GM23338 (cell line): ENCODE results near the gene DOCK11. TPM values are rescaled to one million over a fixed set of nuclear protein-coding genes. Genes with fewer than 3 reads are reported as not detected.

ENCODE experiments used
- ATAC-seq: fragments of 200-7000 bp; cut with Tn5 transposase; 3 replicates; pipeline ENCODE4 v1.9.1; 2020
- DNase-seq: peaks from one replicate; pipeline ENCODE4 v3.0.0-alpha.2; 2015; ENCODE audit warnings: low spot score
- H2AFZ ChIP-seq: fragments of 200-600 bp; sonication (generic); 2 replicates; pipeline ENCODE4 v1.8.0; 2016; ENCODE audit warnings: antibody characterized with exemption, mild to moderate bottlenecking, moderate library complexity
- H3F3A ChIP-seq: fragments of 200-600 bp; sonication (generic); replicated peaks from 2 replicates; pipeline ENCODE4 v1.8.0; 2017; ENCODE audit warnings: antibody characterized with exemption, mixed run types, low read depth
- H3K27ac ChIP-seq: fragments of 200-600 bp; sonication (generic); 2 replicates; pipeline ENCODE4 v1.6.1; 2016; ENCODE audit warnings: low read depth
- H3K27me3 ChIP-seq: fragments of 200-600 bp; sonication (generic); 2 replicates; pipeline ENCODE4 v1.8.0; 2016; ENCODE audit warnings: mild to moderate bottlenecking, mixed run types, moderate library complexity; ENCODE audit not compliant: insufficient read depth
- H3K36me3 ChIP-seq: fragments of 200-600 bp; sonication (generic); 2 replicates; pipeline ENCODE4 v1.8.0; 2016; ENCODE audit warnings: mild to moderate bottlenecking; ENCODE audit not compliant: insufficient read depth
- H3K4me1 ChIP-seq: fragments of 200-600 bp; sonication (generic); 2 replicates; pipeline ENCODE4 v1.8.0; 2016; ENCODE audit warnings: mild to moderate bottlenecking, moderate library complexity; ENCODE audit not compliant: insufficient read depth
- H3K4me2 ChIP-seq: fragments of 200-600 bp; sonication (generic); 2 replicates; pipeline ENCODE4 v1.7.1; 2017; ENCODE audit warnings: mixed run types
- H3K4me3 ChIP-seq: fragments of 200-600 bp; sonication (generic); 2 replicates; pipeline ENCODE4 v1.6.1; 2016; ENCODE audit warnings: mixed run types
- H3K79me2 ChIP-seq: fragments of 200-600 bp; sonication (generic); replicated peaks from 2 replicates; pipeline ENCODE4 v1.8.0; 2017; ENCODE audit warnings: mild to moderate bottlenecking; ENCODE audit not compliant: insufficient read depth
- H3K9me2 ChIP-seq: fragments of 200-600 bp; sonication (generic); 2 replicates; pipeline ENCODE4 v1.8.0; 2017; ENCODE audit not compliant: insufficient read depth
- H4K20me1 ChIP-seq: fragments of 200-600 bp; sonication (generic); replicated peaks from 2 replicates; pipeline ENCODE4 v1.8.0; 2017; ENCODE audit warnings: mild to moderate bottlenecking; ENCODE audit not compliant: insufficient read depth
- H3K27ac Mint-ChIP-seq: 2 replicates; pipeline ENCODE4 v1.8.0; 2020; ENCODE audit warnings: inconsistent platforms, mild to moderate bottlenecking, moderate library complexity, mixed read lengths
- H3K27me3 Mint-ChIP-seq: 3 replicates; pipeline ENCODE4 v1.8.0; 2022; ENCODE audit warnings: low read depth, mild to moderate bottlenecking, moderate library complexity, mixed read lengths, inconsistent platforms; ENCODE audit not compliant: insufficient read depth, poor library complexity
- H3K36me3 Mint-ChIP-seq: 3 replicates; pipeline ENCODE4 v1.8.0; 2021; ENCODE audit warnings: low read depth, mild to moderate bottlenecking, inconsistent platforms, moderate library complexity, mixed read lengths
- H3K4me1 Mint-ChIP-seq: 3 replicates; pipeline ENCODE4 v1.8.0; 2020; ENCODE audit warnings: mild to moderate bottlenecking, inconsistent platforms, mixed read lengths
- H3K4me3 Mint-ChIP-seq: 3 replicates; pipeline ENCODE4 v1.8.0; 2021; ENCODE audit warnings: moderate library complexity, mild to moderate bottlenecking, inconsistent platforms, mixed read lengths
- H3K9me3 Mint-ChIP-seq: 3 replicates; pipeline ENCODE4 v1.8.0; 2020; ENCODE audit warnings: moderate library complexity, mild to moderate bottlenecking, inconsistent platforms, mixed read lengths
- CREB1 ChIP-seq: fragments of 250-450 bp; sonication (Bioruptor Pico); IDR thresholded peaks from 2 replicates; pipeline ENCODE4 v1.5.0; 2020; ENCODE audit warnings: low read depth, mild to moderate bottlenecking, moderate library complexity
- ETS1 ChIP-seq: IDR thresholded peaks from 2 replicates; pipeline ENCODE4 v1.6.1; 2016; ENCODE audit warnings: antibody characterized with exemption
- EZH2 ChIP-seq: fragments of 200-600 bp; sonication (generic); IDR thresholded peaks from one replicate; pipeline ENCODE4 v1.8.0; 2017; ENCODE audit warnings: antibody characterized with exemption, mild to moderate bottlenecking, low read depth; ENCODE audit not compliant: unreplicated experiment
- EZH2phosphoT487 ChIP-seq: fragments of 200-600 bp; sonication (generic); IDR thresholded peaks from one replicate; pipeline ENCODE4 v1.8.1; 2018; ENCODE audit warnings: antibody characterized with exemption; ENCODE audit not compliant: unreplicated experiment
- JUNB ChIP-seq: IDR thresholded peaks from one replicate; pipeline ENCODE4 v1.6.1; 2016; ENCODE audit warnings: antibody characterized with exemption; ENCODE audit not compliant: unreplicated experiment
- NANOG ChIP-seq: IDR thresholded peaks from 2 replicates; pipeline ENCODE4 v1.6.1; 2016; ENCODE audit warnings: antibody characterized with exemption, borderline replicate concordance
- POLR2AphosphoS5 ChIP-seq: IDR thresholded peaks from 2 replicates; pipeline ENCODE4 v1.6.1; 2016; ENCODE audit warnings: antibody characterized with exemption, low read depth
- STAT1 ChIP-seq: IDR thresholded peaks from one replicate; pipeline ENCODE4 v1.6.1; 2016; ENCODE audit warnings: antibody characterized with exemption; ENCODE audit not compliant: unreplicated experiment
- ZNF114 ChIP-seq: fragments of 250-450 bp; sonication (Bioruptor Pico); IDR thresholded peaks from 2 replicates; pipeline ENCODE4 v1.5.0; 2020; ENCODE audit warnings: mild to moderate bottlenecking, moderate library complexity
- ZNF331 ChIP-seq: fragments of 250-450 bp; sonication (Bioruptor Pico); IDR thresholded peaks from 2 replicates; pipeline ENCODE4 v1.5.0; 2020; ENCODE audit warnings: low read depth, mild to moderate bottlenecking, moderate library complexity
- ZNF462 ChIP-seq: fragments of 250-450 bp; sonication (Bioruptor Pico); IDR thresholded peaks from 2 replicates; pipeline ENCODE4 v1.5.0; 2020; ENCODE audit warnings: mild to moderate bottlenecking, moderate library complexity
- polyA plus RNA-seq: library from polyadenylated mRNA; unstranded; fragments of >200 nt; fragmentation: Nextera tagmentation; extraction: Ambion mirVana; gene quantifications from 2 replicates; pipeline ENCODE4 v1.2.1, GENCODE V29; 2016
- total RNA-seq: library from RNA; depleted of rRNA; stranded (reverse); fragments of >200 nt; shearing (Covaris generic); gene quantifications from 2 replicates; pipeline ENCODE4 v1.2.3, GENCODE V29; 2014
- TF ChIP-seq, protein P1 (sequence below): IDR thresholded peaks from one replicate; pipeline ENCODE4 v1.6.1; 2018; ENCODE audit warnings: antibody characterized with exemption; ENCODE audit not compliant: unreplicated experiment

Gene DOCK11
- total and polyA plus RNA-seq, 2 experiments from 2014 or later = 6.0 to 12.3 TPM

GRCh38 chrX:118545510-118545909 lies 49.9 kb downstream of the DOCK11 start:
- DNase-seq = no peak
- no peaks in the 10 kb centered on the region for H3K27me3 ChIP-seq

More at GRCh38 chrX:118545510-118545909, 49.9 kb downstream of the DOCK11 start:
- Histone ChIP-seq H3K4me2 (no peak overlapping the region), H3F3A (no peaks in the 10 kb centered on the region), H3K36me3 (no peaks in the 10 kb centered on the region), H3K4me1 (no peaks in the 10 kb centered on the region), H4K20me1 (no peaks in the 10 kb centered on the region), H3K27ac (no peak overlapping the region), H2AFZ (no peak overlapping the region), H3K9me2 (no peaks in the 10 kb centered on the region), H3K79me2 (no peaks in the 10 kb centered on the region), H3K4me3 (no peak overlapping the region)
- TF ChIP-seq ETS1 = no peak
- TF ChIP-seq STAT1 = no peak
- no peak for TF ChIP-seq ZNF114 (CRISPR knock-in tag)
- no peak for TF ChIP-seq EZH2
- no peak for TF ChIP-seq CREB1
- TF ChIP-seq JUNB = no peak
- TF ChIP-seq, protein P1, sequence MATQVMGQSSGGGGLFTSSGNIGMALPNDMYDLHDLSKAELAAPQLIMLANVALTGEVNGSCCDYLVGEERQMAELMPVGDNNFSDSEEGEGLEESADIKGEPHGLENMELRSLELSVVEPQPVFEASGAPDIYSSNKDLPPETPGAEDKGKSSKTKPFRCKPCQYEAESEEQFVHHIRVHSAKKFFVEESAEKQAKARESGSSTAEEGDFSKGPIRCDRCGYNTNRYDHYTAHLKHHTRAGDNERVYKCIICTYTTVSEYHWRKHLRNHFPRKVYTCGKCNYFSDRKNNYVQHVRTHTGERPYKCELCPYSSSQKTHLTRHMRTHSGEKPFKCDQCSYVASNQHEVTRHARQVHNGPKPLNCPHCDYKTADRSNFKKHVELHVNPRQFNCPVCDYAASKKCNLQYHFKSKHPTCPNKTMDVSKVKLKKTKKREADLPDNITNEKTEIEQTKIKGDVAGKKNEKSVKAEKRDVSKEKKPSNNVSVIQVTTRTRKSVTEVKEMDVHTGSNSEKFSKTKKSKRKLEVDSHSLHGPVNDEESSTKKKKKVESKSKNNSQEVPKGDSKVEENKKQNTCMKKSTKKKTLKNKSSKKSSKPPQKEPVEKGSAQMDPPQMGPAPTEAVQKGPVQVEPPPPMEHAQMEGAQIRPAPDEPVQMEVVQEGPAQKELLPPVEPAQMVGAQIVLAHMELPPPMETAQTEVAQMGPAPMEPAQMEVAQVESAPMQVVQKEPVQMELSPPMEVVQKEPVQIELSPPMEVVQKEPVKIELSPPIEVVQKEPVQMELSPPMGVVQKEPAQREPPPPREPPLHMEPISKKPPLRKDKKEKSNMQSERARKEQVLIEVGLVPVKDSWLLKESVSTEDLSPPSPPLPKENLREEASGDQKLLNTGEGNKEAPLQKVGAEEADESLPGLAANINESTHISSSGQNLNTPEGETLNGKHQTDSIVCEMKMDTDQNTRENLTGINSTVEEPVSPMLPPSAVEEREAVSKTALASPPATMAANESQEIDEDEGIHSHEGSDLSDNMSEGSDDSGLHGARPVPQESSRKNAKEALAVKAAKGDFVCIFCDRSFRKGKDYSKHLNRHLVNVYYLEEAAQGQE = no peak
- TF ChIP-seq NANOG = no peak
- TF ChIP-seq ZNF331 (CRISPR knock-in tag) = no peak
- TF ChIP-seq POLR2AphosphoS5 = no peak
- no peak for TF ChIP-seq EZH2phosphoT487
- no peak for TF ChIP-seq ZNF462 (CRISPR knock-in tag)
- no peaks in the 10 kb centered on the region for H3K9me3 Mint-ChIP-seq
- H3K4me1 Mint-ChIP-seq = no peaks in the 10 kb centered on the region
- ATAC-seq = no peak
- no peak overlapping the region for H3K4me3 Mint-ChIP-seq
- H3K27ac Mint-ChIP-seq = no peak overlapping the region
- no peaks in the 10 kb centered on the region for H3K27me3 Mint-ChIP-seq
- no peaks in the 10 kb centered on the region for H3K36me3 Mint-ChIP-seq
